Endodermal cell (in vitro differentiated cells): ENCODE data around the gene FGFR3. TPM values are rescaled to one million over a fixed set of nuclear protein-coding genes. Genes with fewer than 3 reads are reported as not detected.
A peak's percentile ranks its signal among the peaks of the same experiment; 100 is the strongest.

Experiments
- DNase-seq: peaks from one replicate; pipeline ENCODE4 v3.0.0-alpha.2; 2017
- H3K27ac ChIP-seq: 2 replicates; pipeline ENCODE4 v1.5.1; 2013; ENCODE audit warnings: mild to moderate bottlenecking, low read depth, low read length, moderate library complexity
- H3K27me3 ChIP-seq: 2 replicates; pipeline ENCODE4 v1.6.1; 2013; ENCODE audit warnings: mild to moderate bottlenecking, low read length, moderate library complexity; ENCODE audit not compliant: insufficient read depth, control insufficient read depth, poor library complexity, severe bottlenecking
- H3K36me3 ChIP-seq: 2 replicates; pipeline ENCODE4 v1.7.0; 2013; ENCODE audit warnings: mild to moderate bottlenecking, low read length, moderate library complexity; ENCODE audit not compliant: control insufficient read depth, insufficient read depth
- H3K4me1 ChIP-seq: one replicate; pipeline ENCODE4 v1.7.0; 2013; ENCODE audit warnings: low read length; ENCODE audit not compliant: control insufficient read depth, insufficient read depth
- H3K4me3 ChIP-seq: 2 replicates; pipeline ENCODE4 v1.5.1; 2013; ENCODE audit warnings: mild to moderate bottlenecking, low read length, moderate library complexity
- H3K9ac ChIP-seq: 2 replicates; pipeline ENCODE4 v1.6.1; 2013; ENCODE audit warnings: mild to moderate bottlenecking, low read length, moderate library complexity; ENCODE audit not compliant: poor library complexity, severe bottlenecking; ENCODE audit errors: extremely low read depth
- H3K9me3 ChIP-seq: 2 replicates; pipeline ENCODE4 v1.6.1; 2013; ENCODE audit warnings: mild to moderate bottlenecking, low read length, moderate library complexity; ENCODE audit not compliant: control insufficient read depth
- H3K27ac Mint-ChIP-seq: 2 replicates; pipeline ENCODE4 v1.8.0; 2020; ENCODE audit warnings: mixed read lengths
- H3K27me3 Mint-ChIP-seq: 2 replicates; pipeline ENCODE4 v1.8.0; 2021; ENCODE audit warnings: mild to moderate bottlenecking, mixed read lengths; ENCODE audit not compliant: insufficient read depth
- H3K36me3 Mint-ChIP-seq: 2 replicates; pipeline ENCODE4 v1.8.0; 2020; ENCODE audit warnings: low read depth, mixed read lengths
- H3K4me1 Mint-ChIP-seq: 2 replicates; pipeline ENCODE4 v1.8.0; 2020; ENCODE audit warnings: mixed read lengths
- H3K4me3 Mint-ChIP-seq: 2 replicates; pipeline ENCODE4 v1.8.0; 2020; ENCODE audit warnings: mild to moderate bottlenecking, moderate library complexity, mixed read lengths
- H3K9me3 Mint-ChIP-seq: 2 replicates; pipeline ENCODE4 v1.8.0; 2020; ENCODE audit warnings: mild to moderate bottlenecking, mixed read lengths
- CTCF ChIP-seq: fragments of 200-600 bp; sonication (generic); conservative IDR thresholded peaks from 2 replicates; pipeline ENCODE4 v1.5.0; 2021; ENCODE audit warnings: antibody characterized with exemption, mild to moderate bottlenecking
- WGBS, 2 experiments: methylation state at CpG; one replicate each; pipeline versions ENCODE4 v1.1.5 to v1.1.7; 2013; ENCODE audit warnings: missing lambda C conversion rate in 2 of 2, mixed read lengths in 1 of 2; ENCODE audit not compliant: insufficient coverage in 1 of 2, insufficient read length in 1 of 2; 5-methylcytosine and 5-hydroxymethylcytosine counted together
- total RNA-seq, 2 donors: library from RNA; stranded (reverse); fragmentation: NEBNext Ultra II Directional in 1 of 2; extraction: Animal tissue kit (Norgen Biotek cat#: 25700) in 1 of 2; gene quantifications; 2 replicates in 1 of 2; 3 replicates in 1 of 2; pipeline ENCODE4 v1.2.1, GENCODE V29; 2021

Gene FGFR3
- total RNA-seq, 2 donors from 2014 or later = 107 to 125 TPM

- Mint-ChIP-seq H3K4me1 (peaks cover 11% of the 10 kb centered on the region), H3K27me3 (peaks cover 4% of the 10 kb centered on the region), H3K4me3 (no peak overlapping the region), H3K9me3 (no peaks in the 10 kb centered on the region), H3K36me3 (no peaks in the 10 kb centered on the region), H3K27ac (no peak overlapping the region)
- 0 to 16% methylated on average over 2 to 41 of the region's 41 CpGs for WGBS, 2 experiments
- Histone ChIP-seq H3K27ac (peak overlapping the region; percentile 12), H3K4me3 (no peak overlapping the region), H3K9ac (no peak overlapping the region), H3K27me3 (no peaks in the 10 kb centered on the region), H3K36me3 (no peaks in the 10 kb centered on the region), H3K9me3 (no peaks in the 10 kb centered on the region), H3K4me1 (peaks cover 12% of the 10 kb centered on the region)
- DNase-seq = peak; percentile 88
- TF ChIP-seq CTCF = no peak
These were observed 26.7 kb upstream of the FGFR3 start for GRCh38 chr4:1766106-1767060.

- no peak for TF ChIP-seq CTCF
- peaks cover 12% of the 10 kb centered on the region for H3K4me1 ChIP-seq
- WGBS, 2 experiments = 0% methylated on average over 18 to 75 of the region's 84 CpGs
- Mint-ChIP-seq H3K9me3 (no peaks in the 10 kb centered on the region), H3K36me3 (no peaks in the 10 kb centered on the region), H3K4me1 (peaks cover 11% of the 10 kb centered on the region), H3K4me3 (peak overlapping the region; percentile 49), H3K27me3 (peaks cover 4% of the 10 kb centered on the region), H3K27ac (no peak overlapping the region)
- no peak overlapping the region for H3K9ac ChIP-seq
- H3K4me3 ChIP-seq = no peak overlapping the region
- no peaks in the 10 kb centered on the region for H3K9me3 ChIP-seq
- H3K27me3 ChIP-seq = no peaks in the 10 kb centered on the region
- peak; percentile 93 for DNase-seq
- H3K36me3 ChIP-seq = no peaks in the 10 kb centered on the region
- H3K27ac ChIP-seq = no peak overlapping the region
These were observed 25.9 kb upstream of the FGFR3 start for GRCh38 chr4:1767061-1767769.

GRCh38 chr4:1767770-1768366, 25.2 kb upstream of the FGFR3 start:
- peak; percentile 74 for TF ChIP-seq CTCF
- peak overlapping the region; percentile 49 for H3K4me3 Mint-ChIP-seq
- Histone ChIP-seq H3K27ac (no peak overlapping the region), H3K36me3 (no peaks in the 10 kb centered on the region), H3K27me3 (no peaks in the 10 kb centered on the region), H3K9ac (no peak overlapping the region), H3K4me3 (peak overlapping the region; percentile 62), H3K4me1 (peaks cover 12% of the 10 kb centered on the region), H3K9me3 (no peaks in the 10 kb centered on the region)
- DNase-seq = peak; percentile 94
- H3K9me3 Mint-ChIP-seq = no peaks in the 10 kb centered on the region
- H3K36me3 Mint-ChIP-seq = no peaks in the 10 kb centered on the region
- WGBS, 2 experiments = 20% methylated on average over 22 of the region's 32 CpGs; no CpG with 5 or more reads in 1 of the 2 experiments
- H3K4me1 Mint-ChIP-seq = peaks cover 11% of the 10 kb centered on the region
- peak overlapping the region; percentile 52 for H3K27ac Mint-ChIP-seq
- H3K27me3 Mint-ChIP-seq = peaks cover 1% of the 10 kb centered on the region
